HG03039 (cell line): ENCODE results near the gene TSPAN9.

Experiments used
- ATAC-seq: cut with Tn5 transposase; IDR thresholded peaks from one replicate; pipeline ENCODE4 v1.9.1; 2021; ENCODE audit warnings: mild to moderate bottlenecking, moderate library complexity; ENCODE audit not compliant: unreplicated experiment

TSPAN9 gene

DNA sequence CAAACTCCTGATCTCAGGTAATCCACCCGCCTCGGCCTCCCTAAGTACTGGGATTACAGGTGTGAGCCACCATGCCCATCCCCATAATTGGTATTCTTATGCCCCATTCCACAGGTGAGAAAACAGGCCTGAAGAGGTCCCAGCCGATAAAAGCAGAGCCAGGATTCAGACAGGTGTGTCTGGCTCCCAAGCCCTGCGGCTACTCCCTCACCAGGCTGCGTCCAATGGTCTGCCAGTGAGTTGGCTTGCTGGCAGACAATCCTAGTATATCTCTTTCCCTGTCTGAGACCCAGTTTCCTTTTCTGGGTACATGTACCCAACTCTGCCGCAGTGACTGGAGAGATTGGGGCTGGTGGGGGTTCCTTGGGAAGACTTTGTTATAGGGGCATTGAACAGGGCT is 1.9 kb upstream of the TSPAN9 start:
- no peak for ATAC-seq

DNA sequence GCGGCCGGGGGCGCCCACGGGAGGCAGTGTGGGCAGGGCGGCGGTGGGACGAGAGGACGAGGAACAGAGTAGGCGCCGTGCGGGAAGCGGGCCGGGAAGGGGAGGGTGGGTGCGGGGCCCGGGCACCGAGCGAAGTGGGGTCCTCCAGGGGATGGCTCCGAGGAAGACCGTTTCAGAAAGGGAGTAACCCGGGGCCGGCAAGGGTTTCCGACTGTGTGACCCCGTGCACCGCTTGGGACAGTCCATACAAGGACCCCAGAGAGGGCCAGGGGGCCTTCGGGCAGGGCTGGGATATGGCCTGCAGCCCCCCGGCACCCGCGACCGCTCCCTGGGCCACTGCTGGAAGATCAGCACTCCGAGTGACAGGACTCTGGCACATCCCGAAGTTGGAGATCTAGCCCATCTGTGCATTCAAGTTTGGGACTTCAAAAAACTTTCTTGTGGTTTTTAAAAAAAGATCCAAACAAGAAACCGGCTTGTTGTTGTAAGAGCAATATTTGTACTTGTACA is 448 bp downstream of the TSPAN9 start:
- ATAC-seq: no peak

- no peak for ATAC-seq
Observed at GRCh38 chr12:3078086-3078820, 1.1 kb downstream of the TSPAN9 start.

DNA sequence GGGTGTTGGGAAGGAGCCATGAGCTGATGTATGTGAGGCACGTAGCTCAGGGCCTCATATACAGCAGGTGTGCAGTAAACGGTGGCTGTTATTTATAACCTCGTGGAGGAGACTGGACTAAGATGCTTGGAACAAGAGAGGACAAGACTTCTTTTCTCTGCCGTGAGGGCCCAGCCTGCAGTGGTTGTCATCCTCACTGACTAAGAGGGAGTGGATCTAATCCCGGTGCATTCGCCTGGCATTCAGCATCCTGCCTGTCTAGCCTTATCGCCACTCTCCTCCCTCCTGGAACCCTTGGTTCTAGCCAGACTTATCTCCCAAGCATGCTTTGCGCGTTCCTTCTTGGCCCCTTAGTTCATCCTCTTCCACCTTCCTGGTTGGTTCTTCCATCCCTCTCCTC is 3.9 kb downstream of the TSPAN9 start:
- ATAC-seq: no peak

DNA sequence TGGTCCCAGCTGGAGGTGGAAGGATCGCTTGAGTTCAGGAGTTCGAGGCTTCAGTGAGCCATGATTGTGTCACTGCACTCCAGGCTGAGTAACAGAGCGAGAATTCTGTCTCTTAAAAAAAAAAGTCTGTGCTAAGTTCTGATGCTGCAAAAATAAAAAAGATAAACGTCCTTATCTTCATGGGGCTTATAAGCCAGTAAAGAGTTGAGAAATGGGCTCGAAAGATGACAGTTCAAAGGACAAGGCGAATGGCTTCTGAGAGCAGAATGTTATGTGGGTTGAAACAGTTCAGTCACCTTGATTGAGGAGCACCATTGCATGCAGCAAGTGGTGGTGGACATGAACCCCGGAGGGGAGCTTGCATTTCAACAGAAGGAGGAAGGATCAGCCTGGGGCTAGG is 4.7 kb downstream of the TSPAN9 start:
- no peak for ATAC-seq

GRCh38 chr12:3083241-3083920 is 6.2 kb downstream of the TSPAN9 start:
- no peak for ATAC-seq

GRCh38 chr12:3083921-3084347 is 6.8 kb downstream of the TSPAN9 start:
- no peak for ATAC-seq

GRCh38 chr12:3084742-3085141 is 7.6 kb downstream of the TSPAN9 start:
- ATAC-seq: no peak

GRCh38 chr12:3085341-3086139 is 8.4 kb downstream of the TSPAN9 start:
- no peak for ATAC-seq

DNA sequence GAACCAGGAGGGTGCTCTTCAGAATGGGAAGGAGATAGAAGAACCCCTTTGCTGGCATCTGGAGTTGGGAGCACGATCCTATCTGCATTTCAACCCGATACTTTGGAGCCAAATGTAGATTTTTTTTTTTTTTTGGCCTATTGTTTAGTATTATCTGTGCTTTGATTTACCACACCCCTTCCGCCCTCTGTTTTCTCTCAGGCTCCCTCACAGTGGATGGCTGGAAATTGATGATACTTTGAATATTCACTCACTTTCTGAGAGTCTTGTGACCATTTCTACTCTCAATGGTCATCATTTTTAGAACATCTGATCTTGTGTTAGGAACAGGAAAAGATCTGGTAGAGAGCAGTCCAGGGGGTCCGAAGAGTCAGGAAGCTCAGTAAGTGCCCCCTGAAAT is 9.0 kb downstream of the TSPAN9 start:
- ATAC-seq: no peak

DNA sequence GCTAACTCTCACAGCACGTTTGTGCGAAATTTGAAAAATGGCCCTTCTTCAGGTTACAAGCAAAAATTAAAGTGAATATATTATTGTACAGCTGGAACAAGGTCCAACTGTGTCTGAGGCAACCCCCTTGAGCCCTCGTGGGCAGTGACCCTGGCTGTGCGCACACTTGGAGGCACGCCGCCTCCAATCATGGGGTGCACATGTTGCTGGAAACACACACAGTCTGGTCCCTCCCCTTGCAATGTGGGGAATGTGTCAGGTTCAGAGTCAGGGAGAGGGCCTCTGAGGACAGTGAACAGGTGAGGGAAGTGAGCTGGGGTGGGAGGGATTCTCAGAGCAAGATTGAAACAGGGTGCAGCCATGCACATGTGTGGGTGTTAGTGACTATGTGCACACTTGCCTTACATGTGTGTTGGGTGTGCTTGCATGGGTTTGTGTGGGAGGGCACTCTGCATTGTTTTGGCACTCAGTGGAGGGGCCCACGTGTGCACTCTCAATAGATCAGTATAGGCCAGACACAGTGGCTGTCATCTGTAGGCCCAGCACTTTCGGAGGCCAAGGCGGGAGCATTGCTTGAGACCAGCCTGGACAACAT is 9.6 kb downstream of the TSPAN9 start:
- ATAC-seq: no peak

GRCh38 chr12:3087758-3088650 is 10.8 kb downstream of the TSPAN9 start:
- no peak for ATAC-seq

DNA sequence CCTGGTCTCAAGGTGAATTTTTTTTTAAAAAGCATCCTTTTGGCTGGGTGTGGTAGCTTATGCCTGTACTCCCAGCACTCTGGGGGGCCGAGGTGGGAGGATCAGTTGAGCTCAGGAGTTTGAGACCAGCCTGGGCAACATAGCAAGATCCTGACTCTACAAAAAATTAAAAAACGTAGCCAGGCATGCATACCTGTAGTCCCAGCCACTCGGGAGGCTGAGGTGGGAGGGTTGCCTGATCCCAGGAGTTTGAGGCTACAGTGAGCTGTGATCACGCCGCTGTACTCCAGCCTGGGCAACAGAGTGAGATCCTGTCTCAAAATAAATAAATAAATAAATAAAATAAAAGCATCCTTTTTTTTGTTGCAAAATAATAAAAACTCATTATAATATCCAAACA is 12.4 kb downstream of the TSPAN9 start:
- ATAC-seq: no peak

DNA sequence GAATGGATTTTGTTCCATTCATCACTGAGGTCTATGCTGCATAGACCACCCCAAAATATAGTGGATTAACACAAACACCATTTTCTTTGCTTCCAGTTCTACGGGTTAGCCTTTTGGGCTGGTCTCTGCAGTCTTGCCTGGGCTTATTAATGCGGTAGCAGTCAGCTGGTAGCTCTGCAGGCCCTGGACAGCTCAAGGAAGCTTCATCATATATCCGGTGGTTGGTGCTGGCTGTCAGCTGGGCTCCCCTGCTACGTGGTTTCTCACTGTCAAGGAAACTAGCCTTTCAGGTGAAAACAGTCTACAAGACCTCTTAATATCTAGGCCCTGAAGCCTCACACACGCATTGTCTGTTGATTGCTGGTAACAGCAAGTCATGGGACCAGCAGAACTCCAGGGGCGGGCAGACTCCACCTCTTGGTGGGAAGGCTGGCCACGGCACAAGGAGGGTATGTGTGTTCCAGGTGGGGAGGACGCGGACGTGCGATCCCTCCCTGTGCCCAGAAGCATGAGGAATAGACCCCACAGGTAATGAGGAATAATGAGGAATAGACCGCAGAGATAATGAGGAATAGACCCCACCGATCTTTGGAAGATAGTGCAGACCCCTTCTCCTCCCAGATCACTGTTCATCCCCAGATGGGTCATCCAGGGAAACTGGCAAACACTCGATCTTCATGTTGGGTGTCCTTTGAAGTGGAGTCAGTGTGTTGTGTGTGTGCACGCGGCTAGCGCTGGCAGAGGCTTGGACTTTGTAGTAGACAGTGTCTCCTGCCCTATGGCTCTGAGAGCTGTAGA is 13.3 kb downstream of the TSPAN9 start:
- ATAC-seq: no peak

GRCh38 chr12:3091038-3091319 is 13.8 kb downstream of the TSPAN9 start:
- ATAC-seq: no peak

DNA sequence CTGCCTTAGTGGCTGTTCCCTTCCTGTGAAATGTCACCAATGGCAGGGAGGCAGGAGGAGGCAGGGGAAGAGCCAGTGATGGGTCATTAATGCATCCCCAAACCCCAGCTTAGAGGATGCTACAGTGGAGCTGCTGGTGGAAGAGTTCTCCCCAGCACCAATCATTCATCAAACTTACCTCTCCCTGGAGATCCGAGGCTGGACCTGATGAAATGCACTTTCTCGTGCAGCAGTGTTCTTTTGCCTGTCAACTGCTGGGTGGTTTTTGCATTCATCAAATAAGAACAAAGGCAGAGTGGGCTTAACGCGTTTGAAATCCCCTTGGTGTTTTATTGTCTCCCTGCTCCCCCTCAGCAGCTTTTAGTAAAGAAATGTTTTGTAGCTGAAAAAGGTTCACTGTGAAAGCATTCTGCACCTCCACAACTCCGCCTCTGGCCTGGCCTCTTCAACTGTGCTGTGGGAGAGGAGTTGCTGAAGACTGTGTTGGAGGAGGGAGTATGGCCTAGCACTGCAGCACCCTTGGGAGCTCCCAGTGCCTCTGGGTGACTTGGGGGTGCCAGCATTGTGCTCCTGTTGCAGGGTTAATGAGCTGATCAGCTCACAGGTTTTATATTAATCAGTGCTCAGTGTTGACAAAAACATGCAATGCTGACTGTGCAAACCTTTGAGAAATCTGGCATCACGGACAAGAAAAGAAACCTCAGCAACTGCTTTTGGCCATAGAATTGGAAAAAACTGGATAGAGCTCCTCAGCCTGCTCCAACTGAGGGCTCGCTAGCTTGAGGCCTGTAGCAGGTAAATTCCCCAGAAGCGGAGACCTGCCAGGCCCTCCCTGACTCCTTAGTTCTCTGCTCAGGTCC is 14.4 kb downstream of the TSPAN9 start:
- ATAC-seq: no peak

DNA sequence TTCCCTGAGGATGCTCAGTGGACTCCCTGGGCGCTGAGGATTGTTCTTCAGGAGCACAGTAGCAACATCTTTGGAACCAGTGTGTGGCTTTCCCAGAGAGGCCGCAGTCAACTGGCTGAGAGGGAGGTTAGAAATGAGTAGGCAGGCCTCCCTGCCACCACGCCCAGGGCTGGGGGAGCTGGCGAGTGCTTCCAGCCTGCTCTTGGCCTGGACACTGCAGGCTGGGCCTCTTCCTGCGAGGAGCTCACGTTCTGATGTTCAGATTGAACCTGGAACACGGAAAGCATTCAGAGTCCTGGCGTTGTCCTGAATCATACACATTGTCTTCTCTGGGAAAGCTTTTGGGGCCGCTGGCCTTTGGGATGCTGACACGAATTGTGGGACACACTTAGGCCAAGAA is 15.6 kb downstream of the TSPAN9 start:
- ATAC-seq: no peak

GRCh38 chr12:3097186-3097804 is 20.1 kb downstream of the TSPAN9 start:
- ATAC-seq: no peak
